ENCODE results near the gene ZFP36L1. TPM values are rescaled to one million over a fixed set of nuclear protein-coding genes. Genes with fewer than 3 reads are reported as not detected.

Gene ZFP36L1
- total RNA-seq, 4 donors from 2014 or later, result 78.8 to 321 (median 195) TPM

DNA sequence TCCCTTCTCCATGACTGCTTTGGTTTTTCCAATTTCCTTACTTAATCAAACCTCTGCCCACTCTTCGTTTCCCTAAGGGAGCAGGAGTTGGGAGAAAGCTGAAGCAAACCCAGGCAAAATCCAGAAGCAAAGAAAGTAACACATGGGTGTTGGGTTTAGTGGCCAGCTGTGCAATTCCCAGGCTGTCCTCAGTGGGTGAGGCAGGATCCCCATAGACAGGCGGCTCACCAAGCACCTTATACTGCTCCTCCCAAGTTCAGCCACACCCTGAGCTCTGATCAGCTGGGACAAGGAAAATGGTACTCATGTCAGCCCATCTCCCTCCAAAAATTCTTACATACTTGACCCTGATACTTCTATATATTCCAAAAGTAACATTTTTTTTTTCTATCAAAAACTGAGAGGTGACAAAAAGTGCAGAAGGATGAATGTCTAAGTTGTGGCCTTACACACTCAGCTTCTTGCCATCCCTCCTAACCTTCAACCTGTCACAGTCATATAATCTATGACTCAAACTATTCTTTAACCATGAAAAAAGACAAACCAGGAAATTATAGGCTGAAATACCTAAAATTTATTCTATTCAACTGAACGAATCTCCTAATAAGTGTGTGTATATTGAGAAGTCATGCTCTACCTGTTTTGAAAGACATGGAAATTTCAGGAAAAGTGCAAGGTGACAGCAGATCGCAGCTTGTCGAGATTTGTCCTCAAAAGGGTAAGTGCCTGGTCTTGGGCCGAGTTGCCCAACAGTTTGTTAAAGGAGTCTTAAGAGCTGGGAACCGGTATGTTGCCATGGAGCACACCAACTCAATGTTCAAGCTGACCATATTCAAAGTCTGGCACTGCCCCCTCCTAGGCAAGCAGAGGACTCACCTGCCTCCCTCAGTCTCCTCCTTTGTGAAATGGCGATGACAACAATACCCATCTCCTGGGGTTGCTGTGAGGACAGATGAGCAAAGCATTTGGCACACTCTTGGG is 17.6 kb upstream of the ZFP36L1 start:
- no peaks in the 10 kb centered on the region for H3K27me3 ChIP-seq
- no peak for TF ChIP-seq POLR2A (IDR thresholded peaks at IDR 0.05)
- TF ChIP-seq, protein P1, sequence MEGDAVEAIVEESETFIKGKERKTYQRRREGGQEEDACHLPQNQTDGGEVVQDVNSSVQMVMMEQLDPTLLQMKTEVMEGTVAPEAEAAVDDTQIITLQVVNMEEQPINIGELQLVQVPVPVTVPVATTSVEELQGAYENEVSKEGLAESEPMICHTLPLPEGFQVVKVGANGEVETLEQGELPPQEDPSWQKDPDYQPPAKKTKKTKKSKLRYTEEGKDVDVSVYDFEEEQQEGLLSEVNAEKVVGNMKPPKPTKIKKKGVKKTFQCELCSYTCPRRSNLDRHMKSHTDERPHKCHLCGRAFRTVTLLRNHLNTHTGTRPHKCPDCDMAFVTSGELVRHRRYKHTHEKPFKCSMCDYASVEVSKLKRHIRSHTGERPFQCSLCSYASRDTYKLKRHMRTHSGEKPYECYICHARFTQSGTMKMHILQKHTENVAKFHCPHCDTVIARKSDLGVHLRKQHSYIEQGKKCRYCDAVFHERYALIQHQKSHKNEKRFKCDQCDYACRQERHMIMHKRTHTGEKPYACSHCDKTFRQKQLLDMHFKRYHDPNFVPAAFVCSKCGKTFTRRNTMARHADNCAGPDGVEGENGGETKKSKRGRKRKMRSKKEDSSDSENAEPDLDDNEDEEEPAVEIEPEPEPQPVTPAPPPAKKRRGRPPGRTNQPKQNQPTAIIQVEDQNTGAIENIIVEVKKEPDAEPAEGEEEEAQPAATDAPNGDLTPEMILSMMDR (IDR thresholded peaks at IDR 0.05), result no peak
- H3K36me3 ChIP-seq, result no peaks in the 10 kb centered on the region
- no peak overlapping the region for H3K4me3 ChIP-seq
- peak overlapping the region in 1 of 4 donors; percentile 10 for H3K27ac ChIP-seq
- H3K9me3 ChIP-seq, result no peaks in the 10 kb centered on the region
- no peak for DNase-seq
- peaks cover 4 to 46% (median 32%) of the 10 kb centered on the region in 4 donors for H3K4me1 ChIP-seq

DNA sequence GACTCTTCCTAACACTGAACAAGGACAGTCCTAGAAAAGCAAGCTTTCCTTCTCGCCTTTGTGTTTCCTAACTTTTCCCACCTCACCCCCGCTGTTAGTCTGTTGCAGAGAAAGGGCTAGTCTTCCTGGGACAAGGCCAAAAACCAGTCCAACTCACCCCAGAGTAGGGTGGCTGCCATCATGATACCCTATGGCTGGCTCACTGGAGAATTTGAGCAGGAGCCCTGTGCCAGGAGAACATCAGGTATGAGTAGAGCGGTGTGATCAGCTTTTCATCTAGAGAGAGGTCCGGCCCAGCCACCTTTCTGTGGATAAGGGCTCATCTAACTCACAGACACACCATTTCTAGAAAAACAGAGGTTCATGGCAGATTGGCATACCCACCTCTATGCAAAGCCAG is 16.7 kb upstream of the ZFP36L1 start:
- Histone ChIP-seq H3K36me3 (no peaks in the 10 kb centered on the region), H3K27ac (peak overlapping the region in 1 of 4 donors; percentile 77), H3K27me3 (no peaks in the 10 kb centered on the region), H3K9me3 (no peaks in the 10 kb centered on the region), H3K4me1 (peaks cover 3 to 37% (median 27%) of the 10 kb centered on the region in 4 donors), H3K4me3 (no peak overlapping the region)
- no peak for TF ChIP-seq POLR2A (IDR thresholded peaks at IDR 0.05)
- TF ChIP-seq, protein P1 (IDR thresholded peaks at IDR 0.05), result no peak
- DNase-seq, result no peak

DNA sequence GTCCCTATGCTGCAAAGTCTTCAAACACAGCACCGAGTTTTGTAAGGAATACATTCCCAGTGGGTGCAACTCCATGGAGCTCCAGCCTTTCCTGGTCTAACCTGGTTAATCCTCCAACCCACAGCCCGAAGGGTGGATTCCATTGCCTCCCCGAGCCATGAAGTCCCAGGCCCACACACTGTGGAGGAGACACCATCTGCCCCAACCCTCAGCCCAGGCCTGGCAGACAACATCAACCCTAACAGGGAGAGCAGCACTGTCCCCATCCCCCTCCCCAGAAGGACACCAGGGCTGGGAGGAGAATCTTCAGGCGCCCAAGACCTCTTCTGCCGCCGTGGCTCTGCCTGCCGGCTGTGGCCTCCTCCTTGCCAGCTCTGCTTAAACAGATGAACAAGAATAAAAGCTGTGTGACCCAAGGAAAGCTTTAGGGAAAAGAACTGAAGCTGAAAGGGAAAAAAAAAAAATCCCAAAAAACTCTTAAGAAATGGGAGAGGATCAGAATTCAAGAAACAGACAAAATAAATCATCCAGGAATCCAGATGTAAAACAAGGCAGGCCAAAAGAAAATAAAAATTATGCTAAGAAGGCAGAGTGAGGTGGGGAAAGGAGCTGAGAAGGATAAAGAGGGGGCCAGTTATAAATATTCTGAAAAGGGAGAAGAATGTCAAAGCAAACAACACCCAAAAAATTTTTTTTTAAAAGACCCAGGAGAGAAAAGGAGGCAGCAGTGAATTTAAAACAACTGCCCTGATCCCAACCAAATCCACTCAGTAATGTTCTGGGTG is 16.0 kb upstream of the ZFP36L1 start:
- peak in 1 of 3 donors; percentile 15 for DNase-seq
- Histone ChIP-seq H3K27ac (peak overlapping the region; percentile 2 to 77 (median 68)), H3K4me3 (no peak overlapping the region), H3K9me3 (no peaks in the 10 kb centered on the region), H3K4me1 (peaks cover 0 to 31% (median 20%) of the 10 kb centered on the region in 4 donors), H3K27me3 (no peaks in the 10 kb centered on the region), H3K36me3 (no peaks in the 10 kb centered on the region)
- TF ChIP-seq POLR2A (IDR thresholded peaks at IDR 0.05), result no peak
- TF ChIP-seq, protein P1 (IDR thresholded peaks at IDR 0.05), result no peak

DNA sequence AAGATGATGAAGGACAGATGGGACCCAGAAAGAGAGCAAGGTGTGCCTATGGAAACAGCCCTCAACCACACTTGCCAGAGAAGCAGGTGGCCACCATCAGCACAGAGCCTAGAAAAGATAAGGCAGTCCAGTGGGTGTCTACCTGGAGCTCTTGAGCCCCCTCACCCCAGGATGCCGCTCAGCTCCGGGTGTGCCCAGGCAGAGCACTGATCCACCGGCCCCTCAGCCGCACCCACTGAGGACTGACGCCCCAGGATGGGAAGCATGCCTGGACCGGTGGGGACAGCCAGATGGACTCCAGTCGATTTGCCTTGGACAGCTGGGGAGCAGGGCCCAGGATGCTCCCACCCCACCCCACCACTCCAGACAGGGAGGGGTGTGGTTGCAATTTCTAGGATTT is 15.1 kb upstream of the ZFP36L1 start:
- H3K4me1 ChIP-seq, result peaks cover 0 to 22% (median 16%) of the 10 kb centered on the region in 4 donors
- DNase-seq, result peak in 2 of 3 donors; percentile 11 to 34
- TF ChIP-seq, protein P1 (IDR thresholded peaks at IDR 0.05), result no peak
- TF ChIP-seq POLR2A (IDR thresholded peaks at IDR 0.05), result no peak

DNA sequence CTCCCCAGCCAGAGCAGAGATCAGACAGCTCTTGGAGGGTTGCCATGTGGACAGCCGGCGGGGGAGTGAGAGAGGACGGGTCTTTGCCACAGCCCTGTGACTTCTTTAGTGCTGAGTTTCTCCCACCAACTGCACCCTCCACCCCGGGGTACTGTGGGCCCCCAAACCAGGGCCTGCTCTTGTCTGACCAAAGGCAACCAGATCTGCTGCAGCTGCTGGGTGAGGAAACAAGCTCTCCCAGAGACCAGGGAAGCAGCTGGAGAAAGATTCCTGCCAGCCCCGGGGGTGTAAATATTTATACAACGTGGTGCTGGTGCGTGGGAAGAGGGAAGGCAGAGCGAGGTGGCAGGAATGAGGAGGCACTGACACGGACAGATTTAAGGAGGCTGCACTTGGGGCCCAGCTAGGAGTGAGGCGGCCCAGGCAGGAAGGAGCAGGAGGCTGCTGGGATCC is 14.3 kb upstream of the ZFP36L1 start:
- no peaks in the 10 kb centered on the region for H3K27me3 ChIP-seq
- H3K27ac ChIP-seq, result peak overlapping the region; percentile 66 to 82 (median 76)
- no peak for TF ChIP-seq POLR2A (IDR thresholded peaks at IDR 0.05)
- TF ChIP-seq, protein P1 (IDR thresholded peaks at IDR 0.05), result no peak
- H3K36me3 ChIP-seq, result no peaks in the 10 kb centered on the region
- no peaks in the 10 kb centered on the region for H3K9me3 ChIP-seq
- peak; percentile 60 to 73 (median 61) for DNase-seq
- H3K4me1 ChIP-seq, result peaks cover 0 to 22% (median 12%) of the 10 kb centered on the region in 4 donors
- no peak overlapping the region for H3K4me3 ChIP-seq

More for the DNA sequence above, 15.1 kb upstream of the ZFP36L1 start:
- Histone ChIP-seq H3K36me3 (no peaks in the 10 kb centered on the region), H3K27me3 (no peaks in the 10 kb centered on the region), H3K9me3 (no peaks in the 10 kb centered on the region), H3K4me3 (no peak overlapping the region), H3K27ac (peak overlapping the region; percentile 61 to 77 (median 70))

Measured in Peyer's patch (tissue), 4 donors.